Vagina (tissue), 2 donors: ENCODE data around the gene CERK.

Experiments
- POLR2A ChIP-seq, 2 donors: fragments of 450-650 bp; IDR thresholded peaks; one replicate each; pipeline ENCODE4 v1.6.1; 2017; ENCODE audit warnings: antibody characterized with exemption in 2 of 2, mild to moderate bottlenecking in 2 of 2, moderate library complexity in 2 of 2
- TF ChIP-seq, protein P1 (sequence below), 3 experiments: fragments of 450-650 bp in 2 of 3; fragments of 200-600 bp in 1 of 3; sonication (generic) in 1 of 3; IDR thresholded peaks; one replicate each; pipeline ENCODE4 v1.5.1; 2017 to 2019; ENCODE audit warnings: antibody characterized with exemption in 3 of 3, mild to moderate bottlenecking in 2 of 3, moderate library complexity in 2 of 3

DNA sequence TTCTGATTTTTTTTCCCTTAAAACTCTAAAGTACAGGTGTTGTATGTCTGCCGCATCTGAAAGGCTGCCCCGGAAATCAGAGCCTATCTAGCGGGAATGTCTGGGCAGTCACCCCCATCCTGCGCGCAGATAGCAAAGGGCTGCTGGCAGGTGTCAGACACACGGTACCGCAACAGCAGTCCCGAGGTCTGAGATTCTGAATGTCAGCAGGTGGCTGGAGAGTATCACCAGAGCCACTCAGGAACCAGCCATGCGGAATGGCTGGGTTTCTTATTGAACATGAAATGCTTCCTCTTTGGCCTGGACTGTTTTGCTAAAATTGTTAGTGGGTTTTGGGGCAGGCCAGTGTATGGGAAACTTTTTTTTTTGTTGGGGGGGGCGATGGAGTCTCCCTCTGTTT, 53.3 kb downstream of the CERK start:
- TF ChIP-seq POLR2A (IDR thresholded peaks at IDR 0.05) = no peak
- TF ChIP-seq, protein P1, sequence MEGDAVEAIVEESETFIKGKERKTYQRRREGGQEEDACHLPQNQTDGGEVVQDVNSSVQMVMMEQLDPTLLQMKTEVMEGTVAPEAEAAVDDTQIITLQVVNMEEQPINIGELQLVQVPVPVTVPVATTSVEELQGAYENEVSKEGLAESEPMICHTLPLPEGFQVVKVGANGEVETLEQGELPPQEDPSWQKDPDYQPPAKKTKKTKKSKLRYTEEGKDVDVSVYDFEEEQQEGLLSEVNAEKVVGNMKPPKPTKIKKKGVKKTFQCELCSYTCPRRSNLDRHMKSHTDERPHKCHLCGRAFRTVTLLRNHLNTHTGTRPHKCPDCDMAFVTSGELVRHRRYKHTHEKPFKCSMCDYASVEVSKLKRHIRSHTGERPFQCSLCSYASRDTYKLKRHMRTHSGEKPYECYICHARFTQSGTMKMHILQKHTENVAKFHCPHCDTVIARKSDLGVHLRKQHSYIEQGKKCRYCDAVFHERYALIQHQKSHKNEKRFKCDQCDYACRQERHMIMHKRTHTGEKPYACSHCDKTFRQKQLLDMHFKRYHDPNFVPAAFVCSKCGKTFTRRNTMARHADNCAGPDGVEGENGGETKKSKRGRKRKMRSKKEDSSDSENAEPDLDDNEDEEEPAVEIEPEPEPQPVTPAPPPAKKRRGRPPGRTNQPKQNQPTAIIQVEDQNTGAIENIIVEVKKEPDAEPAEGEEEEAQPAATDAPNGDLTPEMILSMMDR (IDR thresholded peaks at IDR 0.05) = no peak
